ENCODE measurements around the gene TASL. TPM values are rescaled to one million over a fixed set of nuclear protein-coding genes. Genes with fewer than 3 reads are reported as not detected.
"Not testable (repeated sequence)": the region's sequence is repeated elsewhere in the genome, so short reads cannot be mapped to it uniquely, and the experiment has no call there.

TASL gene
- total RNA-seq: 4.0 TPM
- long read RNA-seq, transcript CXorf21-201 (3 exons, 1,855 nt): major isoform, 10 of 10 reads
- long read RNA-seq, partial matches to known transcripts: 0 of 10 reads
- long read RNA-seq, other reads (novel, unspliced or antisense): 0 of 10 reads

DNA sequence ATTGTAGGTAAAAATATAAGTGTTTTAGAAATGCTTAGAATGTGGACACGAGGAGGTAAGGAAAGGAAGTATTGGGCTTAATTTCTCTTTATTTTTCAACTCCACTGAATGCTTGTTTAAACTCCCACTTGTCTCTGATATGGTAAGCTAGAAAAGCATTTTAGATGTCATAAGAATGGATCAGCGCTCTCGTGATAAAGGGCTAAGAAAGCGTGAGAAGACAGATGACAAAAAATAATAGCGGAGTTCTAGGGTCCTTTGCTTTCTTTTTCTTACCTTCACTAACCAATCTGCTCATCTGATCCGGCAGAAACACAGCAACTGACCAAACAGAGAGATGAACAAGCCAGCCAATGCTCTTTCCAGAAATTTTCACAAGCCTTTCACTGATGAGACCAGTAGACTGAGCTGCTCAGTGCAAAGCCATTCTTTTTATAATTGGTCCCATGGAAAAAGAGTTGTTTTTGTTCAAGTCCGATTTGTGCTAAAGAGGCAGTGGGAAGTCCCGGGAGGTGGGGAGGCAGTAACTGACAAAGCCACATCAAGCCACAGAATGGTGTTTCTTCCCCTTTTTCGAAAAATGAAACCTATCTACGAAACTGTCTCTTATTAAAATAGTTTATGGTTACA lies at the start of gene TASL:
Gene TASL, minus strand, starts transcription at position 405 of the 630 bp plus-strand sequence. CDS start 17,411 bp downstream, outside the sequence.
- no peak for DNase-seq (ENCODE audit: low spot score)

- DNase-seq (ENCODE audit: low spot score): no peak
Observed at GRCh38 chrX:30626402-30626801, 48.8 kb upstream of the TASL start.

GRCh38 chrX:30622361-30622760 lies 44.8 kb upstream of the TASL start:
- DNase-seq (ENCODE audit: low spot score): no peak

DNA sequence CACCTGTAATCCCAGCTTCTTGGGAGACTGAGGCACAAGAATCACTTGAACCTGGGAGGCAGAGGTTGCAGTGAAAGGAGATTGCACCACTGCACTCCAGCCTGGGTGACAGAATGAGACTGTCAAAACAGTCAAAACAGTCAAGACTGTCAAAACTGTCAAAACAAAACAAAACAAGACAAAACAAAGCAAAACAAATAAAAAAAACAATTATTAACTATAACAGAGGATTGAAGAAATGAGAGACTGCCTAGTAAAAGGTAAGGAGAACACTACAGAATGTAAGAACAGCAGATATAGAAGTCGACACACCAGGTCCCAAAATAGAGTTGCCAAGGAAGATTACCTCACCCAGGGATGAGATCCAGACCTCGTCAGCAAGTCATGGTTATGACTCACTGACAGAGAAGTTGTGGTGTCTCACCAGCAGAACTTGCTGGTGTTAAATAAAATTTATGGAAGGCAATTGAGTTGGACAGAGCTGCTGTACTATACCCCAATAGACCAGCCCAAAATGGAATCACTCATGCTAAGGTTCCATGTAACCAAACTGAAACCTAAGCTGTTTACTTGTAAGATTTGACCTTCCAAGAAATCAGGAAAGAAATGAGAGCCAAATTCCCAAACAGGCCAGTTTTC lies 43.5 kb upstream of the TASL start:
- no peak for DNase-seq (ENCODE audit: low spot score)

DNA sequence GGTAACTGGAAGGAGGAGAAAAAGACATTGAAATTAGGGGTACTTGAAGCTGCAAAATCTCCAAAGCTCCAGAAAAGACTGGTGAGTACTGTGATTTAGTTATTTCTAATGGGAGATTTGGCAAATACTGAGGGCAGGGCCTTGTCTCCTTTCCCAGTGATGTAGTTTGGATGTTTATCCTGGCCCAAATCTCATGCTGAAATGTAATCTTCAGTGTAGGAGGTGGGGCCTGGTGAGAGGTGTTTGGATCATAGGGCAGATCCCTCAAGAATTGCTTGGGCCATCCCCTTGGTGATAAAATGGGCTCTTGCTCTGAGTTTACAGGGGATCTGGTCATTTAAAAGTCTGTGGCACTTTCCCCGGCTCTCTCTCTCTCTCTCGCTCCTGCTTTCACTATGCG lies 42.6 kb upstream of the TASL start:
- DNase-seq (ENCODE audit: low spot score): no peak

DNA sequence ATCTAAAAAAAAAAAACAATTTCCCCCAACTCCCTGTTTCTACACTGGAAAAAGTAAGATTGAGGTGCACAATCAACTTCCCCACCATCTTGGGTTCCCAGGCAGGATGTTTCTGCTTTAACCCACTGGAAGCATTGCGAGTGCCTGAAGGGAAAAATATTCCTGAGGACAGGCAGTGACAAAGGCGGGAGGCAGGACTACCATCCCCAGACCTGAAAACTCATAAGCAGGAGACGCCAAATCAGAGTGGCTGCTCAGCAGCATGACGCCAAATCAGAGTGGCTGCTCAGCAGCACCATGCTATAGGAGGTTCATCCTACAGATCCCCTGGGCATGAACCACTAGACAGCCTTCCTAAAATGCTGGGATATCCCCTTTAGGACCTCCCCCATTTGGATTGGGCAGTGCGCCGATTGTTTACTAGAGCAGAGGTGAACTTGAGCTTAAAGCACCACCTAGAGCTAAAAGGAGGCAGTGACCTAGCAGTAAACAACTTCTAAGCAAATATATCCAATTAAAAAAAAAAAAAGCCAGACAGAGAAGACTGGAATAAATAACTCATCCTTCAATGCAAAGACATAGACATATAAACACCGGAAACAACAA lies 40.7 kb upstream of the TASL start:
- no peak for DNase-seq (ENCODE audit: low spot score)

GRCh38 chrX:30615229-30615628 lies 37.7 kb upstream of the TASL start:
- no peak for DNase-seq (ENCODE audit: low spot score)

DNA sequence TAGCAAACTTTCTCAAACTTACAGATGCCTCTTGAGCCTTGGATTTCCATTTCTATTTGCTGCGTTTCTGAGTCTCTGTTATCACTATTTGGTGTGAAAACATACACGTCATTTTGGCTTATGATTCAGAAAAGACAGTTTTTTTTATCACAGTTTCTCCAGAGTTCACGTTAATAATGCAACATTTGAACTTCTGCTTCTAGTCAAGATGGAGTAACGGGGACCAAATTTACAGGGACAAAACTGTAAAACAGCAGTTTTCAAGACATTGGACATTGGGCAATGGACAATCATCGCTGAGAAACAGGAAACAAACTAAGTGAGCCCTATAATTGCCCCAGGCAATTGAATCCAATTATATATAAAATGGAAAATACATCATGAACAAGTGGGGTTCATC lies 36.2 kb upstream of the TASL start:
- DNase-seq (ENCODE audit: low spot score): no peak

GRCh38 chrX:30612250-30612655 lies 34.7 kb upstream of the TASL start:
- no peak for DNase-seq (ENCODE audit: low spot score)

DNA sequence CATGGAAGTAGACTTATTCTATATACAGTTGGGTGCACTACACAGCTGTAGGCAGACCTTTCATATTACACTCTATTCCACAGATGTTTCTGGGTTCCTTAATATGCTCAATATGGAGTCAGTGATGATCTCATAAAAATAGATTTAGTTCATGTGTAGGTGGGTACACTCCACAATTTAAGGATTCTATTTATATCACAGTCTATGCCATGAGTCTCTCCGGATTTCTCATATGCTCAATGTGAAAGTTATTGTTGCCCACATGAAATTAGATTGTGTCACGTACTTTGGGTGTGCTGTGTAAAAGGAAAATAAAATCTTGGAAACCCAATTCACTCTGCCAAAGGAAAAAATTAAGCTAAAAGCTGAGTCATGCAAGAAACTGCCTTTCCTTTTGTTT lies 32.5 kb upstream of the TASL start:
- no peak for DNase-seq (ENCODE audit: low spot score)

DNA sequence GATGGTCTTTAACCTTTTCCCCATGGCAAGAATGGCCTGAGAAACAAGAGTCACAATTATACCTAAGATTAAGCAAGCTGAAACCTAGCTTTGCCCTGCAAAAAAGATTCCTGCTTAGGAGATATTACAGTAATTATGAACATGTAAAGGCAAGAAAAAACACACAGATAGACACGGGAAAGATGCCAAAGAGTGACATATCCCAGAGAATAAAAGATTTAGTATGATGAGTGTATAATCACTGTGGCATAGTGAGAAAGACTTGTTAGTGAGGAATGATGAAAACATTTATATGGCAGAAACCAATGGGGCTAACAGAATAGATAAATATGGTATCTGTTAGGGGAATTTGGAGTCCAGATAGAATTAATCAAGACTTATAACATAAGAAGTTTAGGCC lies 29.6 kb upstream of the TASL start:
- DNase-seq (ENCODE audit: low spot score): no peak

DNA sequence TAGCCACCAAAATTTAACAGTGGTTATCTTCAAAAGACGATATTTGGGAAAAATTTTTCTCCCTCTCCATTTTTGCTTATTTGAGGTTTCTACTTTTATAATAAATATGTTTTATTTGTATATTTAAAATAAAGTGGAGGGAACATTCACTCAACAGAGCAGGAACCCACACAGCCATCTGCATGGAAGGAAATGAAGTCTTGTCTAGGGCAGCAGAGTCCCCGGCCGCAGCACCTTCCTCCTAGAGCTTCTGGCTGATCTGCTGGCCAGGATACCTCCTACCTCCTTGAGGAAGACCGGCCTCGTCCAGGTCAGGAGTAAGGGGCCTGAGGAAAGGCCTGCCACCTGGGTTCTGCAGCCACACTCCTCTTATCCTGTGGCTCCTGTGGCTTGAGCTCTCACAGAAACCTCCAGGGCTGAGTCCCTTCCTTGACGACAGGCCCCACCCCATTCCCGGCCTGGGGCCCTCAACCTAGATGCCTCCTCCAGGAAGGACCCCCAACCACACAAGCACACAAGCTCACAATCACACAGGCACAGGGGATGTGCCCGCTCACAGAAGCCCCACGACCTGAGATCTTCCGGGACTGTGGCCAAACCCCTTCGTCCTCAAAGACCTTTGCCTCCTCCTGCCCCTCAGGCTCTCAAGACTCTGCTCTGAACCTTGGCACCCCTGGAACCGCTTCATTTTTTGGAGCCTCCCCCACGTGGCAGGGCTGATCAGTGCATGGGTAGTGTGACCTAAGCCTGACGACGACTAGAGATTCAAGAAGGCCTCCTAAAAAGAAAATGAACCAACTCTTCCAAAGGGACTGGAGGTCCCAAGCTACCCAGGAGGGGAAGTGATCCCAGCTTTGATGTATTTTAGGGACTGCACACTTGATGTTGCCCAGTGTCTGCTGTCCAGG lies 23.0 kb upstream of the TASL start:
- DNase-seq (ENCODE audit: low spot score): not testable (repeated sequence)

- no peak for DNase-seq (ENCODE audit: low spot score)
Observed at GRCh38 chrX:30597216-30598012, 19.8 kb upstream of the TASL start.

DNA sequence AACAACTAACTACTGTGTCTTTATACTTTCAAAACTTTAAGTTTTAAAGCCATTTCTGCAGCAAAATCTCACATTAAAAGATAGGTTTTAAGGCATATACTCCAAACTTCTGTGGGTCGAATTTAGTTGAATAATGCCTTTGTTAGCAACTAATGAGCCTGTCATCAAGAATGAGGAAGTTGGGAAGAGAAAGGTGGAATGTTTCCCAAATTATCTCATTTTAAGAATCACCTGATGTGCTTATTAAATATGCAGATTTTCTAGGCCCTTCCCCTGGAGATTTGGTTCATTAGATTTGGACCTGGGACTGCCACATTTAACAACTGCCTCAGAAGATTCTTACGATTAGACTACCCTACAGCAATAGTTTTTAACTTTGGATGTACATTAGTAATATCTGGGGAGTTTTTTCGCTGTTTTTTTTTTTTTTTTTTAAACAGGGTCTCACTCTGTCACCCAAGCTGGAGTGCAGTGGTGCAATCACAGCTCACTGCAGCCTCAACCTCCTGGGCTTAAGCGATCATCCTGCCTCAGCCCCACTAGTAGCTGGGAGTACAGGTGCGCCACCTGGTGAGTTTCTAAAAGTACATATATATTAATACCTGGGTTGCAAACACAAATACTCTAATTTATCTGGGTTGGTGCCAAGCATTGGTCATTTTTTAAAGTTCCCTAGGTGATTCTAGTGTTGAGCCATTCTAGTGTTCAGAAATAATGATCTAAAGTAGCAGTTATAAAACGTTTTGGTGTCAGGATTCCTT lies 16.1 kb upstream of the TASL start:
- DNase-seq (ENCODE audit: low spot score): no peak

DNA sequence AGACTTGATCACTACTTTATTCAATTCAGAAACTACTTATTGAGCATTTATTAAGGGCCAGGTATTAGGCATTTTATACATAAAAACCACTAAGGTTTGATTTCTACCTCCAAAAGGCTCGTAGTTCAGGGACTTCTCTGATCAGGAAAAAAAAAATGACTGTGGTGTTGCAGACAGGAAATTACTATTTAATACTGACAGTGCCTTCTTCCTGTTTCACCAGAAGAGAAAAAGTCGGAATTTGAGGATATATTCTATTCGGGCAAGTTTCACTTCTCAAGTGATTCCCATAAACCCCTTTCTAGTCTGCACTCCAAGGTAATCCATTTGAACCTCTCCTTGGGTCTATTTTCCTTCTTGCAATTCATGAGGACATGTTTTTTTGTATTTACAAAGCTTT lies 15.3 kb upstream of the TASL start:
- no peak for DNase-seq (ENCODE audit: low spot score)

DNA sequence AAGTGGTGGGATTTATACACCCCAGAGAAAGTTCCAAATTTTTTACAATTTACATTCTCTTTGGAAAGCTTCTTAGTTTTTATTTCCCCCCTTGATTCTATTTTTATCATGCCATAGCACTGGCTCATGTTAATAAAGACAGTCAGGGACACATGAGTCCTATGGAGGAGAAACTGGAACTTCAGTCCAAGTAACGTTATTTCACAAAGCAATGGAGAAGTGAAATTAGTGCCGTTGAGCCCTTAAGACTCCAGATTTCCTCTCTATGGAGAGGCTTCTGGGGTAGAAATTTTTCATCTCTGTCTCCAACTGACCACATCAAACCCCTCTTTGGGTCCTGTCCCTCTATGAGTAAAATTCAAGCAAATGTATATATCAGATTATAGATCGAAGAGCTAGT lies 12.8 kb upstream of the TASL start:
- DNase-seq (ENCODE audit: low spot score): no peak

GRCh38 chrX:30589146-30589888 lies 11.8 kb upstream of the TASL start:
- no peak for DNase-seq (ENCODE audit: low spot score)

GRCh38 chrX:30586516-30586915 lies 8.9 kb upstream of the TASL start:
- DNase-seq (ENCODE audit: low spot score): no peak

DNA sequence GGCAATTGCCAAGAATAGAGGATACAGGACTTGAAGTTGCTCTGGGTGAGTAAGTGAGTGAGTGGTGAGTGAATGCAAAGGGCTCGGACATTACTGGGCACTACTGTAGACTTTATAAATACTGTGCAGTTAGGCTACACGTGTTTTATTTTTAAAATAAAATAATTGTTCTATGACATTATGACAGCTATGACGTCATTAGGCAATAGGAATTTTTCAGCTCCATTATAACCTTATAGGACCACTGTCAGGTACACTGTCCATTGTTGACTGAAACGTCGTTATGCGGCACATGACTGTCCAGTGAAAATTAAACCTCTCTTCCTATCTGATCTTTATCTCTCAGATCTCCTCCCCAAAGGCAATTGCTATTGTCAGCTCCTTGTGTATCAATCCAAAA lies 5.1 kb upstream of the TASL start:
- DNase-seq (ENCODE audit: low spot score): no peak
